Suppressor macrophage (primary cell): ENCODE results near the gene MOV10L1.

ENCODE experiments used
- DNase-seq, 4 experiments: peaks; one replicate each; pipeline ENCODE4 v3.0.0-alpha.2; 2020 to 2022

MOV10L1 gene

GRCh38 chr22:50177537-50178470, 88.0 kb downstream of the MOV10L1 start:
- DNase-seq = peak in 1 of 4 experiments; percentile 10

GRCh38 chr22:50178471-50178864, 88.7 kb downstream of the MOV10L1 start:
- DNase-seq = no peak

GRCh38 chr22:50178871-50179869, 89.4 kb downstream of the MOV10L1 start:
- DNase-seq = no peak

GRCh38 chr22:50179937-50180726, 90.3 kb downstream of the MOV10L1 start:
- DNase-seq = no peak

GRCh38 chr22:50180727-50181521, 91.1 kb downstream of the MOV10L1 start:
- DNase-seq = no peak

GRCh38 chr22:50182176-50183081, 92.6 kb downstream of the MOV10L1 start:
- DNase-seq = no peak

- DNase-seq = no peak
These were observed 93.5 kb downstream of the MOV10L1 start for GRCh38 chr22:50183141-50183971.

- peak; percentile 55 to 82 (median 72) for DNase-seq
These were observed 94.4 kb downstream of the MOV10L1 start for GRCh38 chr22:50184004-50184901.

GRCh38 chr22:50184902-50185374, 95.1 kb downstream of the MOV10L1 start:
- no peak for DNase-seq

GRCh38 chr22:50185375-50186087, 95.7 kb downstream of the MOV10L1 start, which contains the start of gene TRABD:
Gene TRABD (plus strand): TSS chr22:50185913. CDS start chr22:50193061, 7,148 bp downstream.
- peak; percentile 94 to 98 (median 96) for DNase-seq

GRCh38 chr22:50186181-50186714, 96.4 kb downstream of the MOV10L1 start:
- DNase-seq = peak in 1 of 4 experiments; percentile 22

GRCh38 chr22:50186761-50187523, 97.1 kb downstream of the MOV10L1 start:
- peak in 1 of 4 experiments; percentile 42 for DNase-seq

- no peak for DNase-seq
These were observed 98.5 kb downstream of the MOV10L1 start for GRCh38 chr22:50188356-50188755.

GRCh38 chr22:50189184-50189848, 99.5 kb downstream of the MOV10L1 start:
- no peak for DNase-seq

- DNase-seq = no peak
These were observed 100.0 kb downstream of the MOV10L1 start for GRCh38 chr22:50189849-50190181.
